Thymus (tissue), 11 donors: ENCODE data around the gene IL4R. TPM values are rescaled to one million over a fixed set of nuclear protein-coding genes. Genes with fewer than 3 reads are reported as not detected.

Experiments used
- DNase-seq, 9 donors: peaks; one replicate each; pipeline ENCODE4 v3.0.0-alpha.2; 2013; ENCODE audit warnings: low spot score in 9 of 9, low read depth in 6 of 9, missing footprints in 1 of 9
- H3K27ac ChIP-seq, 2 donors: one replicate each; pipeline ENCODE4 v1.5.1; 2013; ENCODE audit warnings: control low read depth in 1 of 2, low read depth in 1 of 2, low read length in 1 of 2, mild to moderate bottlenecking in 1 of 2, moderate library complexity in 1 of 2
- H3K27me3 ChIP-seq, 2 donors: one replicate each; pipeline ENCODE4 v1.5.1; 2013; ENCODE audit warnings: low read length in 1 of 2; ENCODE audit not compliant: control insufficient read depth in 2 of 2, insufficient read depth in 1 of 2
- H3K36me3 ChIP-seq, 2 donors: one replicate each; pipeline ENCODE4 v1.5.1; 2013; ENCODE audit warnings: low read length in 1 of 2, mild to moderate bottlenecking in 1 of 2, moderate library complexity in 1 of 2; ENCODE audit not compliant: control insufficient read depth in 2 of 2, insufficient read depth in 2 of 2
- H3K4me1 ChIP-seq, 2 donors: one replicate each; pipeline ENCODE4 v1.5.1; 2013; ENCODE audit warnings: low read length in 2 of 2; ENCODE audit not compliant: control insufficient read depth in 2 of 2, insufficient read depth in 2 of 2
- H3K4me3 ChIP-seq, 2 donors: one replicate each; pipeline ENCODE4 v1.5.1; 2013; ENCODE audit warnings: low read length in 2 of 2, control low read depth in 1 of 2, mild to moderate bottlenecking in 1 of 2
- H3K9me3 ChIP-seq, 2 donors: one replicate each; pipeline ENCODE4 v1.5.1; 2013; ENCODE audit warnings: low read length in 1 of 2, mild to moderate bottlenecking in 1 of 2; ENCODE audit not compliant: control insufficient read depth in 2 of 2, insufficient read depth in 1 of 2
- WGBS: extraction: QIAGEN DNeasy Blood & Tissue Kit; methylation state at CpG from one replicate; pipeline ENCODE4 v1.1.7; 2013; 5-methylcytosine and 5-hydroxymethylcytosine counted together
- polyA plus RNA-seq: library from polyadenylated mRNA; stranded (reverse); fragments of 200-250 nt; gene quantifications from one replicate; pipeline ENCODE4 v1.2.3, GENCODE V29; 2013
- total RNA-seq: library from RNA; stranded (reverse); fragments of 120-200 nt; gene quantifications from one replicate; pipeline ENCODE4 v1.2.4, GENCODE V29; 2013
- donor health status: healthy.

The IL4R gene
- total and polyA plus RNA-seq, 2 donors: 14.8 to 36.8 TPM

GRCh38 chr16:27310576-27311447 is 3.0 kb upstream of the IL4R start:
- no peak for DNase-seq
- H3K4me1 ChIP-seq: peaks cover 0 to 8% of the 10 kb centered on the region in 2 donors
- WGBS: 93% methylated on average over 16 of the region's 16 CpGs

GRCh38 chr16:27311448-27311830 is 2.3 kb upstream of the IL4R start:
- DNase-seq: no peak

More at GRCh38 chr16:27310576-27311447, 3.0 kb upstream of the IL4R start:
- no peak overlapping the region for H3K27ac ChIP-seq
- no peaks in the 10 kb centered on the region for H3K9me3 ChIP-seq
- peaks cover 18 to 46% of the 10 kb centered on the region in 2 donors for H3K27me3 ChIP-seq
- H3K4me3 ChIP-seq: no peak overlapping the region
- H3K36me3 ChIP-seq: no peaks in the 10 kb centered on the region

GRCh38 chr16:27311897-27312303 is 1.9 kb upstream of the IL4R start:
- Histone ChIP-seq H3K4me1 (peaks cover 0 to 8% of the 10 kb centered on the region in 2 donors), H3K27ac (no peak overlapping the region), H3K9me3 (no peaks in the 10 kb centered on the region), H3K36me3 (no peaks in the 10 kb centered on the region), H3K27me3 (peaks cover 18 to 51% of the 10 kb centered on the region in 2 donors), H3K4me3 (no peak overlapping the region)
- 96% methylated on average over 7 of the region's 7 CpGs for WGBS
- DNase-seq: no peak

More at GRCh38 chr16:27311448-27311830, 2.3 kb upstream of the IL4R start:
- Histone ChIP-seq H3K9me3 (no peaks in the 10 kb centered on the region), H3K27ac (no peak overlapping the region), H3K4me3 (no peak overlapping the region), H3K4me1 (peaks cover 0 to 8% of the 10 kb centered on the region in 2 donors), H3K36me3 (no peaks in the 10 kb centered on the region), H3K27me3 (peaks cover 18 to 51% of the 10 kb centered on the region in 2 donors)
- WGBS: 93% methylated on average over 8 of the region's 8 CpGs

- peak overlapping the region; percentile 22 to 65 for H3K4me3 ChIP-seq
- peaks cover 1 to 11% of the 10 kb centered on the region in 2 donors for H3K4me1 ChIP-seq
- DNase-seq: no peak
- no peaks in the 10 kb centered on the region for H3K36me3 ChIP-seq
- H3K9me3 ChIP-seq: no peaks in the 10 kb centered on the region
- H3K27me3 ChIP-seq: peaks cover 18 to 54% of the 10 kb centered on the region in 2 donors
- no peak overlapping the region for H3K27ac ChIP-seq
- WGBS: 76% methylated on average over 11 of the region's 11 CpGs
Measured at GRCh38 chr16:27312580-27313421, 973 bp upstream of the IL4R start.

- Histone ChIP-seq H3K4me3 (peak overlapping the region; percentile 47 to 65), H3K9me3 (no peaks in the 10 kb centered on the region), H3K27me3 (peaks cover 18 to 61% of the 10 kb centered on the region in 2 donors), H3K27ac (peak overlapping the region; percentile 23 to 85), H3K4me1 (peaks cover 11 to 23% of the 10 kb centered on the region in 2 donors), H3K36me3 (no peaks in the 10 kb centered on the region)
- WGBS: 7% methylated on average over 39 of the region's 39 CpGs
- peak in 1 of 9 donors; percentile 28 for DNase-seq
Measured at GRCh38 chr16:27314161-27314723, 468 bp downstream of the IL4R start.

- DNase-seq: no peak
- Histone ChIP-seq H3K4me3 (peak overlapping the region; percentile 1 to 47), H3K27me3 (peaks cover 18 to 61% of the 10 kb centered on the region in 2 donors), H3K9me3 (no peaks in the 10 kb centered on the region), H3K4me1 (peaks cover 11 to 28% of the 10 kb centered on the region in 2 donors), H3K27ac (peak overlapping the region; percentile 26 to 66), H3K36me3 (no peaks in the 10 kb centered on the region)
- 97% methylated on average over 2 of the region's 2 CpGs for WGBS
Measured at GRCh38 chr16:27314986-27315332, 1.2 kb downstream of the IL4R start.

GRCh38 chr16:27315333-27316037 is 1.7 kb downstream of the IL4R start:
- Histone ChIP-seq H3K27ac (peak overlapping the region in 1 of 2 donors; percentile 66), H3K4me3 (peak overlapping the region in 1 of 2 donors; percentile 47), H3K9me3 (no peaks in the 10 kb centered on the region), H3K36me3 (no peaks in the 10 kb centered on the region), H3K27me3 (peaks cover 18 to 61% of the 10 kb centered on the region in 2 donors), H3K4me1 (peaks cover 11 to 28% of the 10 kb centered on the region in 2 donors)
- WGBS: 82% methylated on average over 9 of the region's 9 CpGs
- no peak for DNase-seq

- DNase-seq: no peak
- H3K9me3 ChIP-seq: no peaks in the 10 kb centered on the region
- 93% methylated on average over 8 of the region's 8 CpGs for WGBS
- no peak overlapping the region for H3K27ac ChIP-seq
- peaks cover 11 to 28% of the 10 kb centered on the region in 2 donors for H3K4me1 ChIP-seq
- no peak overlapping the region for H3K4me3 ChIP-seq
- H3K36me3 ChIP-seq: no peaks in the 10 kb centered on the region
- peaks cover 18 to 60% of the 10 kb centered on the region in 2 donors for H3K27me3 ChIP-seq
Measured at GRCh38 chr16:27316038-27316680, 2.4 kb downstream of the IL4R start.
